Measurements from ENCODE around the gene OCLN.
"Not testable (repeated sequence)": the region's sequence is repeated elsewhere in the genome, so short reads cannot be mapped to it uniquely, and the experiment has no call there.

The OCLN gene

GRCh38 chr5:69505306-69505705 is 12.7 kb downstream of the OCLN start:
- Mint-ChIP-seq H3K27me3 (peaks cover 7% of the 10 kb centered on the region), H3K9me3 (no peaks in the 10 kb centered on the region), H3K4me1 (no peaks in the 10 kb centered on the region), H3K36me3 (no peaks in the 10 kb centered on the region), H3K27ac (no peak overlapping the region), H3K4me3 (no peak overlapping the region)

- Mint-ChIP-seq H3K36me3 (no peaks in the 10 kb centered on the region), H3K27me3 (peaks cover 1% of the 10 kb centered on the region)
Observed at GRCh38 chr5:69509212-69509611, 16.6 kb downstream of the OCLN start.

GRCh38 chr5:69510694-69511093 is 18.1 kb downstream of the OCLN start:
- Mint-ChIP-seq H3K4me3 (no peak overlapping the region), H3K4me1 (no peaks in the 10 kb centered on the region), H3K27ac (no peak overlapping the region), H3K9me3 (no peaks in the 10 kb centered on the region), H3K27me3 (peaks cover 1% of the 10 kb centered on the region), H3K36me3 (no peaks in the 10 kb centered on the region)

More at GRCh38 chr5:69509212-69509611, 16.6 kb downstream of the OCLN start:
- Mint-ChIP-seq H3K4me3 (no peak overlapping the region), H3K4me1 (no peaks in the 10 kb centered on the region), H3K9me3 (no peaks in the 10 kb centered on the region), H3K27ac (no peak overlapping the region)

- peaks cover 1% of the 10 kb centered on the region for H3K27me3 Mint-ChIP-seq
- no peak overlapping the region for H3K27ac Mint-ChIP-seq
- H3K4me1 Mint-ChIP-seq = no peaks in the 10 kb centered on the region
- H3K36me3 Mint-ChIP-seq = no peaks in the 10 kb centered on the region
- no peak overlapping the region for H3K4me3 Mint-ChIP-seq
- no peaks in the 10 kb centered on the region for H3K9me3 Mint-ChIP-seq
Observed at GRCh38 chr5:69512740-69513260, 20.2 kb downstream of the OCLN start.

DNA sequence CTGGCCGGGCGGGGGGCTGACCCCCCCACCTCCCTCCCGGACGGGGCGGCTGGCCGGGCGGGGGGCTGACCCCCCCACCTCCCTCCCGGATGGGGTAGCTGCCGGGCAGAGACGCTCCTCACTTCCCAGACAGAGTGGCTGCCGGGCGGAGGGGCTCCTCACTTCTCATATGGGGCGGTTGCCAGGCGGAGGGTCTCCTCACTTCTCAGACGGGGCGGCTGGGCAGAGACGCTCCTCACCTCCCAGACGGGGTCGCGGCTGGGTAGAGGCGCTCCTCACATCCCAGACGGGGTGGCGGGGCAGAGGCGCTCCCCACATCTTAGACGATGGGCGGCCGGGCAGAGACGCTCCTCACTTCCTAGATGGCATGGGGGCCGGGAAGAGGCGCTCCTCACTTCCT is 23.0 kb downstream of the OCLN start:
- H3K36me3 Mint-ChIP-seq, H3K4me3 Mint-ChIP-seq, H3K27me3 Mint-ChIP-seq, H3K27ac Mint-ChIP-seq, H3K4me1 Mint-ChIP-seq, H3K9me3 Mint-ChIP-seq: not testable (repeated sequence)

DNA sequence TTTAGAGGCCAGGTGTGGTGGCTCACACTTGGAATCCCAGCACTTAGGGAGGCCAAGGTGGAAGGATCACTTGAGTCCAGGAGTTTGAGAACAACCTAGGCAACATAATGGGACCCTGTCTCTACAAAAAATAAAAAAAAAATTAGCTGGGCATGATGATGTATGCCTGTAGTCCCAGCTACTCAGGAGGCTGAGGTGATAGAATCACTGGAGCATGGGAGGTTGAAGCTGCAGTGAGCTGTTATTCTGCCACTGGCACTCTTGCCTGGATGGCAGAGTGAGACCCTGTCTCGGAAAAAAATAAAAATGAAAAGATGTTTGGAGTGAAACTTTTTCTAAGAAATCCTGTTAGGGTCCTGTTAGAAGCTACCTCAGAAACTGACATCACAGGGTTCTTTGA is 24.2 kb downstream of the OCLN start:
- Mint-ChIP-seq H3K4me1 (no peaks in the 10 kb centered on the region), H3K36me3 (no peaks in the 10 kb centered on the region), H3K9me3 (no peaks in the 10 kb centered on the region), H3K4me3 (no peak overlapping the region), H3K27ac (no peak overlapping the region), H3K27me3 (peaks cover 1% of the 10 kb centered on the region)

- H3K4me1 Mint-ChIP-seq = no peaks in the 10 kb centered on the region
- no peaks in the 10 kb centered on the region for H3K36me3 Mint-ChIP-seq
- H3K27ac Mint-ChIP-seq = no peak overlapping the region
- H3K27me3 Mint-ChIP-seq = no peaks in the 10 kb centered on the region
- H3K4me3 Mint-ChIP-seq = no peak overlapping the region
- no peaks in the 10 kb centered on the region for H3K9me3 Mint-ChIP-seq
Observed at GRCh38 chr5:69517763-69518212, 25.2 kb downstream of the OCLN start.

DNA sequence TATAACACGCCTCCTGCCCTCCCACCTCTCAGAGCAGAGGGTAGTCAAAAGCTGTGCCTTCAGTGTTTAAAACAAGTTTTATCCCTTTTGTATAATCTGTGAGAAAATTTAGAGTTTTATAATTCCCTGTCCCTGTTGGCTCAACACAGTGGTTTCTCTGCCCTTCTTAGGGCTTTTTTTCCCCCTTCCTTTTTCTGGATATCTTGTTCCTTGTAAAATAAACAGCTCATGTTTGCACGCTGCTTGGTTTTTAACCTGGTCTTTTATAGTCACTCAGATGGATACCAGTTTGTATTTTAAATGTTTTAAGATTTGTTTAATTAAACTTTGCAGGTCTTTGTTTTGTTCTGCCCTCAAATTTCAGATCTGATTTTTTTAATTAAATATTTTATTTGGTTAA is 26.7 kb downstream of the OCLN start:
- H3K27ac Mint-ChIP-seq = no peak overlapping the region
- H3K36me3 Mint-ChIP-seq = no peaks in the 10 kb centered on the region
- H3K4me1 Mint-ChIP-seq = no peaks in the 10 kb centered on the region
- H3K4me3 Mint-ChIP-seq = no peak overlapping the region
- no peaks in the 10 kb centered on the region for H3K9me3 Mint-ChIP-seq
- no peaks in the 10 kb centered on the region for H3K27me3 Mint-ChIP-seq

DNA sequence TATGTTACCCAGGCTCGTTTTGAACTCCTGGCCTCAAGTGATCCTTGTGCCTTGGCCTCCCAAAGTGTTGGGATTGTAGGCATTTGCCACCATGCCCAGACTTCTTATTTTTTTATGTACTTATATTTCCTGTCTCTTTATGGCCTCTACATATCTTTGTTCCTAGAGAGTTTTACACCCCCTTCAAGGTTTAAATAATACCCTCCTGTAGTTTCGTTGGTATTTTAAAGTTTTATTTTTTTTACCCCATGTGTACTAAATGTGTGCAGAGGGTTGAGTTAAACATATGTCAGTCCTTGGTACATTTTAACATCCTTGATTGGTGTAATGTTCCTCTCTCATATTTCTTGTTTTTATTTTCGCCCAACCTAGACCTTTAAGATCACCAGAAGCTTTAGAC is 29.4 kb downstream of the OCLN start:
- Mint-ChIP-seq H3K36me3 (no peaks in the 10 kb centered on the region), H3K27ac (no peak overlapping the region), H3K27me3 (no peaks in the 10 kb centered on the region), H3K4me1 (no peaks in the 10 kb centered on the region), H3K4me3 (no peak overlapping the region), H3K9me3 (no peaks in the 10 kb centered on the region)

GRCh38 chr5:69525490-69525889 is 32.9 kb downstream of the OCLN start:
- Mint-ChIP-seq H3K27ac (no peak overlapping the region), H3K4me1 (no peaks in the 10 kb centered on the region), H3K9me3 (no peaks in the 10 kb centered on the region), H3K27me3 (no peaks in the 10 kb centered on the region), H3K36me3 (no peaks in the 10 kb centered on the region), H3K4me3 (no peak overlapping the region)

DNA sequence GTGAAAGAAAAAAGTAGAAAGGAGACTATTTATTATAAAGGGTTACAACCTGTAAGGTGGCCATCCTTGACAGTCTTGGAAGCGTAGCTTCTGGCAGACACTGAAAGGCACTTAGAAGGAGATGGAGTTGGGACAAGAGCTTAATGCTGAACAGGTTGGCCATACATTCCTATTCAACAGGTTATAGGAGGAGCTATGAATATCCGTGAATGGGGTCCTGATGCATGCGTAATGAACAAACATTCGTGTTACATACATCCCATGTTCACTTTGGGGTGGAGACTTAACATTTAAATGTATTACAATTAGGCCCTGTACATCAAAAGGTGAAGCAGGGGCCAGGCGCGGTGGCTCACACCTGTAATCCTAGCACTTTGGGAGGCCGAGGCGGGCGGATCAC is 34.1 kb downstream of the OCLN start:
- no peak overlapping the region for H3K27ac Mint-ChIP-seq
- H3K4me3 Mint-ChIP-seq = no peak overlapping the region
- peaks cover 2% of the 10 kb centered on the region for H3K27me3 Mint-ChIP-seq
- no peaks in the 10 kb centered on the region for H3K9me3 Mint-ChIP-seq
- H3K4me1 Mint-ChIP-seq = no peaks in the 10 kb centered on the region
- H3K36me3 Mint-ChIP-seq = no peaks in the 10 kb centered on the region

GRCh38 chr5:69527128-69527770 is 34.7 kb downstream of the OCLN start:
- Mint-ChIP-seq H3K9me3 (no peaks in the 10 kb centered on the region), H3K4me1 (no peaks in the 10 kb centered on the region), H3K4me3 (no peak overlapping the region), H3K27me3 (peaks cover 2% of the 10 kb centered on the region), H3K36me3 (no peaks in the 10 kb centered on the region), H3K27ac (no peak overlapping the region)

DNA sequence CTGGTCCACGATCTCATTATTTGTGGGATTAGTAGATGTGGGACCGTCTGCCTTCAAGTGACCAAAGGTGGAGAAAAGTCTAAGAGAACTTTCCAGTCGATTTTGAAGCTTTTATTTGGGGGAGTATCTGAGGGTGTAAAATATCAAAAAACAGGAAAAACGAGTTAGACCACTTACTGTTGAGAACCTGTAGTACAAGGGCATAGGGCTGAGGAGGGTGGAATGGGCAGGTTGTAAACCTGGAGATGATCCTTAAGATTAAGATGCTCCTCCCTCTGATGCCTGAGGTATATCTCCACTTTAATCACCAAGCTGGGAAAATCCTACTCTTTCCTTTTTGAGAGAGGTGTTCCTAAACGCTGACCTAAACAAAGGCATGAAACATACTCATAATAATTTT is 35.4 kb downstream of the OCLN start:
- Mint-ChIP-seq H3K36me3 (no peaks in the 10 kb centered on the region), H3K27ac (no peak overlapping the region), H3K9me3 (no peaks in the 10 kb centered on the region), H3K4me3 (no peak overlapping the region), H3K27me3 (peaks cover 2% of the 10 kb centered on the region), H3K4me1 (no peaks in the 10 kb centered on the region)

- peaks cover 2% of the 10 kb centered on the region for H3K27me3 Mint-ChIP-seq
- H3K27ac Mint-ChIP-seq = no peak overlapping the region
- H3K36me3 Mint-ChIP-seq = no peaks in the 10 kb centered on the region
- no peak overlapping the region for H3K4me3 Mint-ChIP-seq
- no peaks in the 10 kb centered on the region for H3K9me3 Mint-ChIP-seq
- no peaks in the 10 kb centered on the region for H3K4me1 Mint-ChIP-seq
Observed at GRCh38 chr5:69528609-69529008, 36.0 kb downstream of the OCLN start.

- Mint-ChIP-seq H3K27ac (peak overlapping the region; percentile 49), H3K27me3 (peaks cover 2% of the 10 kb centered on the region), H3K36me3 (no peaks in the 10 kb centered on the region), H3K4me1 (no peaks in the 10 kb centered on the region), H3K9me3 (no peaks in the 10 kb centered on the region), H3K4me3 (no peak overlapping the region)
Observed at GRCh38 chr5:69530561-69531405, 38.2 kb downstream of the OCLN start.

GRCh38 chr5:69531406-69531801 is 38.8 kb downstream of the OCLN start:
- H3K27me3 Mint-ChIP-seq = peaks cover 2% of the 10 kb centered on the region
- H3K4me1 Mint-ChIP-seq = no peaks in the 10 kb centered on the region
- no peaks in the 10 kb centered on the region for H3K36me3 Mint-ChIP-seq
- H3K4me3 Mint-ChIP-seq = no peak overlapping the region
- no peaks in the 10 kb centered on the region for H3K9me3 Mint-ChIP-seq
- no peak overlapping the region for H3K27ac Mint-ChIP-seq
